ENCODE data around the gene RHEB. TPM values are rescaled to one million over a fixed set of nuclear protein-coding genes. Genes with fewer than 3 reads are reported as not detected.

Gene RHEB
- total RNA-seq, 1 donor from 2014 or later: 113 TPM

DNA sequence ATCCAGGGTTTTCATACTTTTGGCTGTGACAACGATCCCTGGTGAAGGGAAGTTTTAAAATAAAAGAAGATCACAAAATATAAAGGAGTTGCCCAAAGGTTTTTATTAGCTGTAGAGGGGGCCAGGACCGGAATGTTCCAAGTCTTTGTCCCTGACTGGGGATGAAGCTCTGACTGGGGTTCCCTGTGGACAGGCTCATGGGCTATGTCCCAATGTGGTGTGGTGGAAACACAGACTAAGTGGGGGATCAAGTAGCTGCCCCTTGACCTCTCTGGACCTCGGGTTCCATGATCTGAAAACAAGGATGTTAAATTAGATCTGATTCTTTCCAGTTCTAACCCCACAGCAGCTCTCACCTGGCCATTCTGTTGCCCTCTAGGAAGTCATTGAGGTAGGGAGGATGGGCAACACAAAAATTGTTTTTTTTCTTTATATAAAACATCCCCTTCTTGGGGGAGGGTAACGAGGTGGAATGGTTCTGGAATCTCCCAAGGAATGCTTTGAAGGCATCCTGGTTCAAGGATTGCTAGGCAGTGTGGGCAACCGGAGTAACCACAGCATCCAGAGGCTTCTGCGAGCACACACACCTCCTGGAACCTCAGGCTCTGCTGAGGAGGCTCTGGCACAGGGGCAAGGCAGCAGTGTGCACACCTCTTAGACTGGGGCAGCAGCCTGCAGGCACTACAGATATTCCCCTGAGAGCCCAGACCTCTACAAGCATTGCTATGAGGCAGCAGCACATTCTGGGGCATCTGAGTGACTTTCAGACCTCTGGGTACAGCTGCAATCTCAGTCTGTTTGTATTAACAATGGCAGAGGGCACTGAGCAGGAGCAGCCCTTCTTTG is 58.4 kb downstream of the RHEB start:
- Histone ChIP-seq H3K27ac (replicated peaks) (peak overlapping the region; percentile 93), H3K9me3 (replicated peaks) (peaks cover 15% of the 10 kb centered on the region), H3K4me3 (no peak overlapping the region), H3K4me1 (peaks cover 34% of the 10 kb centered on the region), H3K36me3 (peaks cover 24% of the 10 kb centered on the region), H3K27me3 (ENCODE audit: low read depth) (no peaks in the 10 kb centered on the region)
- TF ChIP-seq, protein P1, sequence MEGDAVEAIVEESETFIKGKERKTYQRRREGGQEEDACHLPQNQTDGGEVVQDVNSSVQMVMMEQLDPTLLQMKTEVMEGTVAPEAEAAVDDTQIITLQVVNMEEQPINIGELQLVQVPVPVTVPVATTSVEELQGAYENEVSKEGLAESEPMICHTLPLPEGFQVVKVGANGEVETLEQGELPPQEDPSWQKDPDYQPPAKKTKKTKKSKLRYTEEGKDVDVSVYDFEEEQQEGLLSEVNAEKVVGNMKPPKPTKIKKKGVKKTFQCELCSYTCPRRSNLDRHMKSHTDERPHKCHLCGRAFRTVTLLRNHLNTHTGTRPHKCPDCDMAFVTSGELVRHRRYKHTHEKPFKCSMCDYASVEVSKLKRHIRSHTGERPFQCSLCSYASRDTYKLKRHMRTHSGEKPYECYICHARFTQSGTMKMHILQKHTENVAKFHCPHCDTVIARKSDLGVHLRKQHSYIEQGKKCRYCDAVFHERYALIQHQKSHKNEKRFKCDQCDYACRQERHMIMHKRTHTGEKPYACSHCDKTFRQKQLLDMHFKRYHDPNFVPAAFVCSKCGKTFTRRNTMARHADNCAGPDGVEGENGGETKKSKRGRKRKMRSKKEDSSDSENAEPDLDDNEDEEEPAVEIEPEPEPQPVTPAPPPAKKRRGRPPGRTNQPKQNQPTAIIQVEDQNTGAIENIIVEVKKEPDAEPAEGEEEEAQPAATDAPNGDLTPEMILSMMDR (IDR thresholded peaks at IDR 0.05; ENCODE audit: borderline replicate concordance): no peak
- no peak for DNase-seq
- intact Hi-C loops (cut with micrococcal nuclease): loop anchor here (5.0 kb wide), 1 partner anchor 61 kb away; no protein-coding TSS in a partner anchor

- peak overlapping the region; percentile 93 for H3K27ac ChIP-seq (replicated peaks)
- peak overlapping the region; percentile 51 for H3K4me3 ChIP-seq
- peak; percentile 34 for DNase-seq
- peaks cover 15% of the 10 kb centered on the region for H3K36me3 ChIP-seq
- TF ChIP-seq, protein P1 (IDR thresholded peaks at IDR 0.05; ENCODE audit: borderline replicate concordance): no peak
- peaks cover 34% of the 10 kb centered on the region for H3K4me1 ChIP-seq
- no peaks in the 10 kb centered on the region for H3K27me3 ChIP-seq (ENCODE audit: low read depth)
- H3K9me3 ChIP-seq (replicated peaks): peaks cover 15% of the 10 kb centered on the region
- intact Hi-C loops (cut with micrococcal nuclease): loop anchor here (5.0 kb wide), 1 partner anchor 62 kb away; no protein-coding TSS in a partner anchor
Observed at GRCh38 chr7:151460474-151460855, 59.2 kb downstream of the RHEB start.

- intact Hi-C loops (cut with micrococcal nuclease): loop anchor here (5.0 kb wide), 1 partner anchor 62 kb away; no protein-coding TSS in a partner anchor
- Histone ChIP-seq H3K27me3 (ENCODE audit: low read depth) (no peaks in the 10 kb centered on the region), H3K4me3 (peak overlapping the region; percentile 51), H3K27ac (replicated peaks) (peak overlapping the region; percentile 93), H3K36me3 (peaks cover 10% of the 10 kb centered on the region), H3K4me1 (peaks cover 34% of the 10 kb centered on the region), H3K9me3 (replicated peaks) (peaks cover 15% of the 10 kb centered on the region)
- peak; percentile 77 for DNase-seq
- TF ChIP-seq, protein P1 (IDR thresholded peaks at IDR 0.05; ENCODE audit: borderline replicate concordance): peak; percentile 42
Observed at GRCh38 chr7:151459726-151460473, 59.8 kb downstream of the RHEB start.

- peaks cover under 1% of the 10 kb centered on the region for H3K36me3 ChIP-seq
- H3K4me1 ChIP-seq: peaks cover 34% of the 10 kb centered on the region
- intact Hi-C loops (cut with micrococcal nuclease): no loop called here
- H3K4me3 ChIP-seq: no peak overlapping the region
- TF ChIP-seq, protein P1 (IDR thresholded peaks at IDR 0.05; ENCODE audit: borderline replicate concordance): no peak
- no peak for DNase-seq
- H3K27me3 ChIP-seq (ENCODE audit: low read depth): no peaks in the 10 kb centered on the region
- H3K27ac ChIP-seq (replicated peaks): no peak overlapping the region
- H3K9me3 ChIP-seq (replicated peaks): peaks cover 6% of the 10 kb centered on the region
Observed at GRCh38 chr7:151457534-151457933, 62.2 kb downstream of the RHEB start.

DNA sequence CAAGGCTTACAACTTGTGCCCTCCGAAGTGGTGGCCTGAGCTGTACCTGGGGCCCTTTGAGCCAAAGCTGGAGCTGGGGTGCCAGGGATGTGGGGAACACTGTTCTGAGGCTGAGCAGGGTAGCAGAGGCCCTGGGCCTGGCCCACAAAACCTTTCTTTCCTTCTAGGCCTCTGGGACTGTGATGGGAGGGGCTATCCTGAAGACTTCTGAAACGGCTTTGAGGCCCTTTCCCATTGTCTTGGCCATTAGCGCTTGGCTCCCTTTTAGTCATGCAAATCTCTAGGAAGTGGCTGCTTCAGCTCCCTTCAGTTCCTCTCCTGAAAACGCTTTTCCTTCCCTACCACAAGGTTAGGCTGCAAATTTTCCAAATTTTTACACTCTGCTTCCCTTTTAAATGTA is 62.9 kb downstream of the RHEB start:
- H3K36me3 ChIP-seq: no peaks in the 10 kb centered on the region
- H3K4me3 ChIP-seq: no peak overlapping the region
- peaks cover 30% of the 10 kb centered on the region for H3K4me1 ChIP-seq
- H3K27ac ChIP-seq (replicated peaks): no peak overlapping the region
- intact Hi-C loops (cut with micrococcal nuclease): no loop called here
- H3K27me3 ChIP-seq (ENCODE audit: low read depth): no peaks in the 10 kb centered on the region
- no peak for DNase-seq
- no peaks in the 10 kb centered on the region for H3K9me3 ChIP-seq (replicated peaks)
- TF ChIP-seq, protein P1 (IDR thresholded peaks at IDR 0.05; ENCODE audit: borderline replicate concordance): no peak

All from left ventricle myocardium inferior (tissue), 1 donor.